Erythroblast (primary cell): ENCODE measurements around the gene MAD2L2.

ENCODE experiments used
- DNase-seq, 2 experiments: peaks; one replicate each; lab custom pipeline; 2025; lab: John Stamatoyannopoulos, UW
- GATA1 ChIP-seq: IDR thresholded peaks from 2 replicates; pipeline ENCODE4 v1.6.1; 2011; ENCODE audit warnings: low read depth, mild to moderate bottlenecking, control low read depth, low read length, moderate library complexity
- POLR2A ChIP-seq: IDR thresholded peaks from 2 replicates; pipeline ENCODE4 v1.6.1; 2011; ENCODE audit warnings: mild to moderate bottlenecking, low read length

Gene MAD2L2

DNA sequence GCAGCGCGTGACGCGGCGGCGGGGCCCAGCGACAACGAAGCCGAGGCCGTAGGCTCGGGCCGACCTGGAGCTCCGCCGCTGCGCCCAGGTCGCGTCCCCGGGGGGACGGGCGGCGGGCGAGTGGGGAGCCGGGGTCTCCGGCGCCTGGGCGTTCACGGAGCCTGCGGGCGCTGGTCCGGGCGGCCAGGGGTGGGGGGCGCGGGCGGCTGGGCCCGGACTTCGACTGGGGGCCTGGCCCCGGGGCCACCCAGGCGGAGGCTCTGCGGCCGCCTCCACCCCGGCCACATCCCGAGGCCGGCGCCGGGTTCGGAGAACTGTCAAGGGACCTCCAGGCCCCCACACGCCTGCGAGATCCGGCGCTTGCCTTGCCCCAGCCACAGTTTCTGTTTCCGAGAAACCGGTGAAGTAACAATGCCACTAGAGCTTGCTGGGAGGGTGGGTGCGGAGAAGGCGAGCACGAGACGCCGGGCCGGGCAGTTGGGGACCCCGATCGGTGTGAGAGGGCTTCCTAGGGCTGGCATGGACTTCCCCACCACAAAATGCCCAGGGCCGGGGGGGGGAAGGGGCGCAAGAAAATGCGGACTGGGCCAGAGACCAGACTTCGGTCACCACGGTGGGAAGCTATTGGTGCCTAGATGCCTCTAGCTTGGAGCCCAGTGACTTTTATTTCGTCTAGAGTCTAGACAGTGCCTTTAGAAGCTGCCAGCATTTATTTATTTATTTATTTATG lies 16.4 kb downstream of the MAD2L2 start:
- peak; percentile 43 for DNase-seq
- TF ChIP-seq GATA1 (no peak), POLR2A (no peak)

DNA sequence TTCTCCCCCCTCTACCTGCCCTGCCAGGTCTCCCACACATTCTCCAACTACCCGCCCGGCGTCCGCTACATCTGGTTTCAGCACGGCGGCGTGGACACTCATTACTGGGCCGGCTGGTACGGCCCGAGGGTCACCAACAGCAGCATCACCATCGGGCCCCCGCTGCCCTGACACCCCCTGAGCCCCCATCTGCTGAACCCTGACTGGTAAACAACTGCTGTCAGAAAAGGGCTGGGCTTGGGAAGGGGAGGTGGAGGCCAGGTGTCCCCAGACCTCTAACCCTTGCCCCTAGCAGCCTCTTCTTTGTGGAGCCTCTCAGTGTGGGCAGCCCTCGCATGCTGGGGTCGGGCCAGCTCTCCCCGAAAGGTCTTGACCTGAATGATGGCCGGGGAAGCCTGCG lies 19.8 kb downstream of the MAD2L2 start:
- TF ChIP-seq GATA1: no peak
- DNase-seq: no peak

DNA sequence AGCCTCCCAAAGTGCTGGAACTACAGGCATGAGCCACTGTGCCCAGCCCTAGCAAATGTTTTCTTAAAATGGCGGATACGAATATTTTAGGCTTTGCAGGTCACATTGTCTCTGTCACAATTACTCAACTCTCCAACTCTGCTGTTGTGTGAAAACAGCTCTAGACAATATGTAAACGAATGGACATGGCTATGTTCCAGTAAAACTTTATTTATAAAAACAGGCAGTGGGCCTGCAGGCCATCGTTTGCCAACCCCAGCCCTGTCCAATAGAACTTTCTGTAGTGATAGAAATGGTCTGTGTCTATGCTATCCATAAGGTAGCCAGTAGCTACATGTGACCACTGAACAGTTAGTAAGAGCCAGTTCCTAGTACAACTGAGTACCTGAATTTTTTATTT lies 21.2 kb downstream of the MAD2L2 start:
- TF ChIP-seq POLR2A (no peak), GATA1 (no peak)
- DNase-seq: no peak

DNA sequence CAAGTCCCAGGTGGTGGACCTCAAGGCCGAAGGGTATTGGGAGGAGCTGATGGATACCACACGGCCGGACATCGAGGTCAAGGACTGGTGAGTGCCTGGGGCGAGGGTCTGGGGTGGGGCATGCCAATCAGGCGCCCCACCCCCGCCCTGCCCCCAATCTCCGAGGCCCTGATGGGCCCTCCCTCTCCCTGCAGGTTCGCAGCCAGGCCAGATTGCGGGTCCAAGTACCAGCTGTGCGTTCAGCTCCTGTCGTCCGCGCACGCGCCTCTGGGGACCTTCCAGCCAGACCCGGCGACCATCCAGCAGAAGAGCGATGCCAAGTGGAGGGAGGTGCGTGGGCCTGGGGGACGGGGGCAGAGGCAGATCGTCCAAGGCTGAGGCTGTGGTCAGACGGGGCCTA lies 22.4 kb downstream of the MAD2L2 start:
- DNase-seq: no peak
- TF ChIP-seq GATA1 (no peak), POLR2A (no peak)

DNA sequence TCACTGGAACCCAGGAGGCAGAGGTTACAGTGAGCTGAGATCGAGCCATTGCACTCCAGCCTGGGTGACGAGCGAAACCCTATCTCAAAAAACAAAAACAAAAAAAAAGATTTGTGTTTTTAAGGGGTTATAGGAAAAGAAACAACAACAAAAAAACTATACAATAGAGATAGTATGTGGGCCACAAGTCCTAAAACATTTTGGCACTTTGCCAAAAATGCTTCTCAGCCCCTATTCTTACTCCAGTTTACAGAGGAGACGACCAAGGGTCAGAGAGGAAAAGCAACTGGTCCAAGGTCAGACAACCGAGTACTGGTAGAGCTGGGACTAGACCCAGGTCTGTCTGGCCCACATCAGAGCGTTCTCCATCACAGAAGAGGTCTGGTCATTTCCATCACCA lies 23.3 kb downstream of the MAD2L2 start:
- TF ChIP-seq GATA1 (no peak), POLR2A (no peak)
- no peak for DNase-seq

DNA sequence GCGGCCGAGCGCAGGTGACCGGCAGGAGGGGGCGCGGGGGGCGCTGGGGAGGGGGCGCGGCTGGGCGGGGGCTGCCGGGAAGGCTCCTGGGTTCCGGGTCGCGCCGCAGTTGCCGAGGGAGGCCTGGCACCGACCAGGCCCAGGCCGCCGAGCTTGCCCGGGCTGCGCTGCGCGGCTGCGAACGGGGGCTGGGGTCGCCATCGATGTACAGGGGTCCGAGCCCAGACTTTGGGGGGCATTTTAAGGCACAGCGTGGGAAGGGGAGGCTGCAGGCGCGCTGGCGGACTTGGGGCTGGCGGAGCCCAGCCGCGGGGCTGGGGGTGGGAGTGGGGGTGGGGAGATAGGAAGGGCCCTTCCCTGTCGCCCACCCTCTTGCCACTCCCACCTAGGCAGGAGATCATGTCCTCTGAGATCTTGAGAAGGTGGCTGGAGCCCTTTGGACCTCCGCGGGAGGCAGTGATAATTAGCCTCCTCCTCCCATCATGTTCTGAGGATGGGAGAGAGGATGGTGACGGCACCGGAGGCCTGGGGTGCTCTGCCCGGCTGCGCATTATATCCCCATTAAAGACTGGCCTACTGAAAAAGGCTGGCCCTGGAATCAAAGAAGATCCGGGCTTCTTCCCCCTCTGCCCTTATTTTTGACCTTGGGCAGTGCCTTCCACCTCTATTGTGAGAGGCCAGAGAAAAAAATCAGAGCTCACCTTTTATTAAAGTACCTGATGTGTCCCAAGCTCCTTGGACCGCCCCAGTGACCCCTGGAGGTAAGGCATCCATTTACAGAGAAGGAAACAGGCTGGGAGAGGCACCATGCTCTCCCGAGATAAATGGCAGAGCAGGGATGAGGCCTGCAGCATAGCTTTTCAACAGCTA lies 25.8 kb downstream of the MAD2L2 start:
- TF ChIP-seq POLR2A: no peak
- no peak for TF ChIP-seq GATA1
- DNase-seq: no peak

DNA sequence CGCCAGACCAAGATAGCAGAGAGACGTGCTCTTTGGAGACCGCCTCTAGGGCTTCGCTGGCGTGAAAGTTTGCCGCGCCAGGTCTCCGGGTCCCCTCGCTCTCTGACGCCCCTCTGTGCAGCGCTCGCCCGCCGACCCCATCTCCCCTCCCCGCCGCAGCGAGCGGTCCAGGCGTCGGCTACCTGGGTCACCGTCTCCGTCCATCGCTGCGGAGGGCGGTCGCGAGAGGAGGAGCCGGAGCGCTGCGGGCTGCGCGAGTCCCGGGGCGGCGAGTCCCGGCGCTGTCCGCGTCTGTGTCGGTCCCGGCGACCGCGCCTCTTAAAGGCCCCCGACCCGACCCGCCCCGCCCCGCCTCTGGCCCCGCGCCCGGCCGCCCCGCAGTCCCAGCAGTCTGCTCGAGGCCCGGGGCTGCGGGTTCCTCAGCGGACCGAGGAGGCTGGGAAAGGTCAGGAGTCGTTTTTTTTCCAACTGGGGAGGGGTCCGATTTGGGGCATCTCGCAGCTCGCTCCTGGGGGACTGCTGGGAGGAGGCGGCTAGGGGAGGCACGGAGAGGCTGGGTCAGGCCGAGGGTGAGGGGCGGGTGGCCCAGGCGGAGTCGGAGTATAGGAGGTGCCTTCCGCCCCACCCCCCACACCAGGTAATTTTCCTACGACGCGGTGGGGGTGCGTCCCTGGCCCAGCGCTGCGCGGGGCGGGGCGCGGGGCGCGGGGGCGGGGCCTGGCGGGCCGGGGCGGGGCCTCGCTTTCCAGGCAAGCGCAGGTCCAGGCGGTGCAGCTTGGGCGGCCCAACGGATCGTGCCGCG lies 26.6 kb downstream of the MAD2L2 start, which contains the start of the genes FBXO2 and FBXO44:
Gene FBXO2, minus strand, starts transcription at position 293 of the 802 bp plus-strand sequence. Its CDS starts 89 bp downstream, at position 204.
Gene FBXO44, plus strand, starts transcription at position 741 of the 802 bp plus-strand sequence. CDS start 959 bp downstream, outside the sequence.
- peak; percentile 24 to 41 for DNase-seq
- TF ChIP-seq POLR2A: no peak
- no peak for TF ChIP-seq GATA1

DNA sequence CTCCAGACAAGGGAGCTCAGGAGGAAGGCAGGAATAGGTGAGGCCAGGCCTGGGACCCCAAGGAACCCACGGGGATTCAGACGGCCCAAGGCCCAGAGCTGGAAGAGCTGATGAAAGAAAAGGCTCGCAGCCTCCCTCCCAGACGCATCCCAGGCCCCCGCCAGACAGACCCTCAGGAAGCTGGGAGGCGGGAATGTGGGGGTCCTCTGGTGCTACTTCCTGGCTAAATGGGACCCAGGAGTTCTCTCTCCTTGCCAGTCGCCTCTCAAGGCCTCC lies 27.1 kb downstream of the MAD2L2 start:
- DNase-seq: no peak
- TF ChIP-seq POLR2A: no peak

DNA sequence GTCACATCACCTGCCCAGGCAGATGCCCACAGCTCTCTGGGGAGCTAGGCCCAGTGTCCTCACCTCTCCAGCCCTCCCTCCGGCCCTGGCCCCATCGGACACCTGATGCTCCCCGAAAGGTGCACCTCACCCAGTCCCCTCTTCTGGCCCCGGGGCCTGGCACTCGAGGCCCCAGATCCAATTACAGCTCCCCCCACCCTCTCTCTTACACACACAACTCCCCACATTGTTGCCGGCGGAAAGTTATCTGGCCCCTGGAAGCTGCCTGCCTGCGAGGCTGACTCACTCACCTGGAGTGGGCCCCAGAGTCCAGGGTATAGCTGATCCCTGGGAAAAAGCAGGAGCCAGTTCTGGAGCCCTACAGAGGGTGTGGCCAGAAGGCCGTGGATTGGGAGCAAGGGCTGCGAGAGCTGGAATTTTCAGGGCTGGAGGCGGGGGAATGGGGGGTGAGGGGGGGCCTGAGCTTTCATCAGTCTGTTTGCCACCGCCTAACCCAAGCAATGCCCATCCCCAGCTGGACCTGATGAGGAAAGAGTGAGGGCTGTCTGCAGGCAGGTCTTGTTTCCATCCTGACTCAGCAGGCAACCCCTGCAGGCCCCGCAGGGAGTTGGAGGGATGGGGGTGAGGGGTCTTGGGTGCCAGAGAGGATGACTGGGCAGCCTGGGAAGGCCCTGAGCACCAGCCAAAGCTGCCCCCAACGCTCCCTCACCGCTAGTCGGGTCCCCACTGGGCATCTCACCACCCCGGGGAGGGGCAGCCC lies 27.7 kb downstream of the MAD2L2 start:
- DNase-seq: no peak

DNA sequence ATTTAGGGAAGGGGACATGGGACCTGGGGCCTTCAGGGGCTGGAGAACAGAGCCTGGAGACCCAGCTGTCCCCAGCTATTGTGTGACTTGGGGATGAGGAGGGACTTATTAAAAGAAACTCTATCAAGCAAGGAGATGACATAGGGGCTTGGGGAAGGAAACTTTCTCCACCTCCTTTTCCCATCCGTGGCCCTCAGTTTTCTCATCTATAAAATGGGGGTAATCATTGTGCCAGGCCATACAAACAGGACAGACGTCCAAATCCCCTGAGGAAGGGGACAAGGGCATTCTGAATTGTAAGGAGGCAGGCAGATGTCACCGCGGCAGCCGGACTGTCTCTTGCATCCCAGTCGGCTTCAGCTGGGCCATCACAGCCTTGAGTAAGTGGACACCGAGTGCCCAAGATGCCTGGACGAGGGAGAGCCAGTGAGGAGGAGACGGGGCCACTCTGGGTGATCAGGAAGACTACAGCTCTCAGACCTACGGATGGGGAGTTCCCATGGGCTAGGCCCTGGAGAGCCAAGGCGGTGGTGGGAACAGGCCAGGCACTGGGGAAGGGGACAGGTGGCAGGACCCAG lies 28.7 kb downstream of the MAD2L2 start:
- TF ChIP-seq POLR2A (no peak), GATA1 (no peak)
- DNase-seq: no peak

More for the DNA sequence above, 27.7 kb downstream of the MAD2L2 start:
- TF ChIP-seq POLR2A (no peak), GATA1 (no peak)

DNA sequence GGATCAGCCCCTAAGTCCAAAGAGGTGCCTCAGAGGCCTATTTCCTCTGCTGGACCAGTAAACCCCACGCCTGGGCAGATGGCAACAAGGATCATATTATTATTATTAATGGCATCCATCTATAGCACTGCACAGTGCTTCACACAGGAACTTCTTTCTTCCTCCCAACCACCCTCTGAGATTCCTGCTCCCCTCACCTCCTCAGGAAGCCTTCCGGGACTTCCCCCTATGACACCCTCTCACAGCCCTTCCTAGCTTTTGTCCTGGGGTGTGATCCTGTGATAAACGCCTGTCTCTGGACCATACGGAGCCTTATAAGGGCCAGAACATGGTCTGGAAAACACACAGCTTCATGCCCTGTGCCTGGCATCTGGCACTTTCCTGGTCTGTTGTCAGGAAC lies 29.9 kb downstream of the MAD2L2 start:
- TF ChIP-seq GATA1: no peak
- no peak for TF ChIP-seq POLR2A
- no peak for DNase-seq

DNA sequence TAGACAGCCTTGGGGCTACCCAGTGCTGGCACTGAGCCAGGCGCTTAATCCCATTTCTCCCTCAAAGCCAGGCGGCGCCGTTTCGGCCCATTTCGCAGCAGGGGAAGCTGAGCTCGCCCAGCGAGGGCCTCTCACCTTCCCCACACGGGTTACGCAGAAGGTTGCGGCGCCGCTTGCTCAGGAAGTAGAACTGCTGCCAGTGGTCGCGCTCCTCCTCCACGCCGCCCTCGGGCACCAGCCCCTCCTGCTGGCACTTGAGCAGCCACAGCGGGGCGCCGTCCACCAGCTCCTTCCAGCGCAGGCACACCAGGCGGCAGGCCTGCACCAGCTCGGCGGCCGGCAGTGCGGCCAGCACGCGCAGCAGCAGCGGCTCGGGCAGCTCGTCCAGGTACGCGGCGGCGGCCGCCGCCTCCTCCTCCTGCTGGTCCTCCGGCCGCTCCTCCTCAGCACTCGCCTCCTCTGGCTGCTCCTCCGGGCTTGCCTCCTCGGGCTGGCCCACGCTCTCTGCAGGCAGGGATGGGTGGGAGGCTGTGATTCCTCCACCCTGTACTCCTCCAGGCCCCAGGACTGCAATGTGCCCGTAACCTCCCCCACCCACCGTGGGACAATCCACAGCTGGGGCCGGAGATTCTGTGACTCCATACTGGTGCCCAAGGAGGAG lies 30.5 kb downstream of the MAD2L2 start:
- peak; percentile 75 to 78 for DNase-seq
- TF ChIP-seq POLR2A (no peak), GATA1 (no peak)
